ENCODE data around the gene AP2S1. TPM values are rescaled to one million over a fixed set of nuclear protein-coding genes. Genes with fewer than 3 reads are reported as not detected.
A peak's percentile ranks its signal among the peaks of the same experiment; 100 is the strongest.

The AP2S1 gene
- total and polyA plus RNA-seq, 2 experiments from 2014 or later = 140 to 299 TPM

DNA sequence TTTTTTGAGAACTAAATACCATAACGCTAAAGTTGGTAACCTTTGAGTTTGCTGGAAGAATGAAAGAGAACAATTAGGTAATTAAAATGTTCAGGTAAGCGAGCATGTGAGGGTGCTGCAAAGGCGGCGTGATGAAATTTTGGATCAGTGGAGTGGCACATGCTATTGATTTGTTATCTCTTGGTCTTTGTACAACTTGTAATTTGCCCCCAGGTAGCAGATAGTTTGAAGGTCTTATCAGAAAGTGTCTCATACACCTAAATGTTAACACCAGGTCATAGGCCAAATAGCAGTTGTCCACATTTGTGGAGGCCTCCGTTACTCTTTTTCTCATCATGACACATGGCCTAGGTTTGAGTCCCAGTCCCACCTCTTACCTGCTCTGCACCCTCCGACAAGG lies 25.0 kb upstream of the AP2S1 start:
- DNase-seq (ENCODE audit: low spot score) (no peak), ATAC-seq (no peak)
- TF ChIP-seq EZH2 (IDR thresholded peaks at IDR 0.05; ENCODE audit: low read depth, unreplicated experiment) = no peak
- TF ChIP-seq ZNF331 (CRISPR knock-in tag; IDR thresholded peaks at IDR 0.05; ENCODE audit: low read depth) = no peak
- TF ChIP-seq STAT1 (IDR thresholded peaks at IDR 0.05; ENCODE audit: unreplicated experiment) = no peak
- TF ChIP-seq ETS1 (IDR thresholded peaks at IDR 0.05) = no peak
- Histone ChIP-seq H2AFZ (no peak overlapping the region), H3K9me2 (ENCODE audit: insufficient read depth) (no peaks in the 10 kb centered on the region), H3K79me2 (replicated peaks; ENCODE audit: insufficient read depth) (peaks cover 90% of the 10 kb centered on the region), H3K4me1 (ENCODE audit: insufficient read depth) (no peaks in the 10 kb centered on the region), H3K4me2 (no peak overlapping the region), H3K36me3 (ENCODE audit: insufficient read depth) (no peaks in the 10 kb centered on the region), H3K4me3 (no peak overlapping the region), H3K27me3 (ENCODE audit: insufficient read depth) (no peaks in the 10 kb centered on the region), H4K20me1 (replicated peaks; ENCODE audit: insufficient read depth) (peaks cover 27% of the 10 kb centered on the region; the same call in 1 of the 2 replicates), H3F3A (replicated peaks; ENCODE audit: low read depth) (no peaks in the 10 kb centered on the region), H3K27ac (ENCODE audit: low read depth) (0 out of 2 replicates have a peak overlapping the region, but pooled peaks have one; percentile 16)
- peaks cover 12% of the 10 kb centered on the region for H3K4me1 Mint-ChIP-seq
- H3K27me3 Mint-ChIP-seq (ENCODE audit: insufficient read depth, low read depth, poor library complexity) = peaks cover 13% of the 10 kb centered on the region
- H3K9me3 Mint-ChIP-seq = no peaks in the 10 kb centered on the region
- H3K4me3 Mint-ChIP-seq = no peak overlapping the region
- H3K27ac Mint-ChIP-seq = peak overlapping the region; percentile 80; the same call in 1 of the 2 replicates
- H3K36me3 Mint-ChIP-seq (ENCODE audit: low read depth) = peaks cover 7% of the 10 kb centered on the region; the same call in 2 of the 3 replicates

GRCh38 chr19:46875234-46875633 lies 24.6 kb upstream of the AP2S1 start:
- Histone ChIP-seq H2AFZ (no peak overlapping the region), H3K27me3 (ENCODE audit: insufficient read depth) (no peaks in the 10 kb centered on the region), H3K36me3 (ENCODE audit: insufficient read depth) (no peaks in the 10 kb centered on the region), H3K79me2 (replicated peaks; ENCODE audit: insufficient read depth) (peaks cover 92% of the 10 kb centered on the region), H3K27ac (ENCODE audit: low read depth) (peak overlapping the region; percentile 77), H4K20me1 (replicated peaks; ENCODE audit: insufficient read depth) (peaks cover 29% of the 10 kb centered on the region; the same call in 1 of the 2 replicates), H3F3A (replicated peaks; ENCODE audit: low read depth) (no peaks in the 10 kb centered on the region), H3K4me2 (no peak overlapping the region), H3K9me2 (ENCODE audit: insufficient read depth) (no peaks in the 10 kb centered on the region), H3K4me3 (no peak overlapping the region), H3K4me1 (ENCODE audit: insufficient read depth) (no peaks in the 10 kb centered on the region)
- ATAC-seq = peak; percentile 66
- Mint-ChIP-seq H3K36me3 (ENCODE audit: low read depth) (peaks cover 7% of the 10 kb centered on the region; the same call in 2 of the 3 replicates), H3K4me1 (peaks cover 12% of the 10 kb centered on the region), H3K27me3 (ENCODE audit: insufficient read depth, low read depth, poor library complexity) (peaks cover 12% of the 10 kb centered on the region), H3K27ac (peak overlapping the region; percentile 80), H3K9me3 (no peaks in the 10 kb centered on the region), H3K4me3 (no peak overlapping the region; the same call in 2 of the 3 replicates)
- peak; percentile 79 for DNase-seq (ENCODE audit: low spot score)
- TF ChIP-seq EZH2phosphoT487 (IDR thresholded peaks at IDR 0.05; ENCODE audit: unreplicated experiment) (no peak), EZH2 (IDR thresholded peaks at IDR 0.05; ENCODE audit: low read depth, unreplicated experiment) (no peak), ETS1 (IDR thresholded peaks at IDR 0.05) (no peak), STAT1 (IDR thresholded peaks at IDR 0.05; ENCODE audit: unreplicated experiment) (no peak), ZNF114 (CRISPR knock-in tag; IDR thresholded peaks at IDR 0.05) (no peak), ZNF331 (CRISPR knock-in tag; IDR thresholded peaks at IDR 0.05; ENCODE audit: low read depth) (no peak), ZNF462 (CRISPR knock-in tag; IDR thresholded peaks at IDR 0.05) (no peak), CREB1 (CRISPR knock-in tag; IDR thresholded peaks at IDR 0.05; ENCODE audit: low read depth) (no peak)
- TF ChIP-seq, protein P1, sequence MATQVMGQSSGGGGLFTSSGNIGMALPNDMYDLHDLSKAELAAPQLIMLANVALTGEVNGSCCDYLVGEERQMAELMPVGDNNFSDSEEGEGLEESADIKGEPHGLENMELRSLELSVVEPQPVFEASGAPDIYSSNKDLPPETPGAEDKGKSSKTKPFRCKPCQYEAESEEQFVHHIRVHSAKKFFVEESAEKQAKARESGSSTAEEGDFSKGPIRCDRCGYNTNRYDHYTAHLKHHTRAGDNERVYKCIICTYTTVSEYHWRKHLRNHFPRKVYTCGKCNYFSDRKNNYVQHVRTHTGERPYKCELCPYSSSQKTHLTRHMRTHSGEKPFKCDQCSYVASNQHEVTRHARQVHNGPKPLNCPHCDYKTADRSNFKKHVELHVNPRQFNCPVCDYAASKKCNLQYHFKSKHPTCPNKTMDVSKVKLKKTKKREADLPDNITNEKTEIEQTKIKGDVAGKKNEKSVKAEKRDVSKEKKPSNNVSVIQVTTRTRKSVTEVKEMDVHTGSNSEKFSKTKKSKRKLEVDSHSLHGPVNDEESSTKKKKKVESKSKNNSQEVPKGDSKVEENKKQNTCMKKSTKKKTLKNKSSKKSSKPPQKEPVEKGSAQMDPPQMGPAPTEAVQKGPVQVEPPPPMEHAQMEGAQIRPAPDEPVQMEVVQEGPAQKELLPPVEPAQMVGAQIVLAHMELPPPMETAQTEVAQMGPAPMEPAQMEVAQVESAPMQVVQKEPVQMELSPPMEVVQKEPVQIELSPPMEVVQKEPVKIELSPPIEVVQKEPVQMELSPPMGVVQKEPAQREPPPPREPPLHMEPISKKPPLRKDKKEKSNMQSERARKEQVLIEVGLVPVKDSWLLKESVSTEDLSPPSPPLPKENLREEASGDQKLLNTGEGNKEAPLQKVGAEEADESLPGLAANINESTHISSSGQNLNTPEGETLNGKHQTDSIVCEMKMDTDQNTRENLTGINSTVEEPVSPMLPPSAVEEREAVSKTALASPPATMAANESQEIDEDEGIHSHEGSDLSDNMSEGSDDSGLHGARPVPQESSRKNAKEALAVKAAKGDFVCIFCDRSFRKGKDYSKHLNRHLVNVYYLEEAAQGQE (IDR thresholded peaks at IDR 0.05; ENCODE audit: unreplicated experiment) = no peak

Data from GM23338 (cell line).